CD4-positive, alpha-beta T cell treated with Interleukin-4 for 1 hour (primary cell): Measurements from ENCODE around the gene TATDN3.
"Not testable (repeated sequence)": the region's sequence is repeated elsewhere in the genome, so short reads cannot be mapped to it uniquely, and the experiment has no call there.

Experiments
- DNase-seq, 2 donors: peaks; one replicate each; pipeline ENCODE4 v3.0.0-alpha.2; 2020 to 2022

Gene TATDN3

GRCh38 chr1:212833211-212834207 is 41.8 kb downstream of the TATDN3 start:
- not testable (repeated sequence) for DNase-seq

- no peak for DNase-seq
These were observed 46.5 kb downstream of the TATDN3 start for GRCh38 chr1:212838145-212838544.

GRCh38 chr1:212844521-212844920 is 52.8 kb downstream of the TATDN3 start:
- not testable (repeated sequence) for DNase-seq

GRCh38 chr1:212847549-212847948 is 55.9 kb downstream of the TATDN3 start, which contains the start of gene SPATA45:
SPATA45 (minus strand) TSS chr1:212847649; CDS start chr1:212836149, 11,500 bp downstream.
- no peak for DNase-seq

- no peak for DNase-seq
These were observed 60.5 kb downstream of the TATDN3 start for GRCh38 chr1:212852105-212852688.

- DNase-seq: no peak
These were observed 62.0 kb downstream of the TATDN3 start for GRCh38 chr1:212853658-212854057.

- DNase-seq: no peak
These were observed 65.1 kb downstream of the TATDN3 start for GRCh38 chr1:212856755-212857154.

- DNase-seq: peak; percentile 94
These were observed 66.3 kb downstream of the TATDN3 start, which contains the start of gene FLVCR1 for GRCh38 chr1:212857992-212858460. FLVCR1 (plus strand) TSS chr1:212858275; CDS start chr1:212858453, 178 bp downstream.

- peak in 1 of 2 donors; percentile 28 for DNase-seq
These were observed 67.0 kb downstream of the TATDN3 start for GRCh38 chr1:212858461-212859265.

GRCh38 chr1:212860713-212861581 is 69.3 kb downstream of the TATDN3 start:
- no peak for DNase-seq

- DNase-seq: no peak
These were observed 70.5 kb downstream of the TATDN3 start for GRCh38 chr1:212862111-212862690.

- not testable (repeated sequence) for DNase-seq
These were observed 71.7 kb downstream of the TATDN3 start for GRCh38 chr1:212863345-212863744.

GRCh38 chr1:212864201-212864600 is 72.5 kb downstream of the TATDN3 start:
- no peak for DNase-seq
